Hematopoietic multipotent progenitor cell treated with erythropoietin and hydrocortisone succinate and interleukin-3 and kit ligand, for 8 days (in vitro differentiated cells): ENCODE results near the gene ABHD10.
A peak's percentile ranks its signal among the peaks of the same experiment; 100 is the strongest.

Experiments
- DNase-seq: peaks from one replicate; pipeline ENCODE4 v3.0.0-alpha.2; 2015

The ABHD10 gene

GRCh38 chr3:112002096-112002971 is 23.5 kb downstream of the ABHD10 start:
- DNase-seq: no peak

GRCh38 chr3:112003321-112004080 is 24.7 kb downstream of the ABHD10 start:
- DNase-seq: no peak

GRCh38 chr3:112004187-112004586 is 25.4 kb downstream of the ABHD10 start:
- DNase-seq: no peak

GRCh38 chr3:112004669-112005068 is 25.8 kb downstream of the ABHD10 start:
- DNase-seq: no peak

- DNase-seq: no peak
These were observed 26.4 kb downstream of the ABHD10 start for GRCh38 chr3:112005091-112005672.

GRCh38 chr3:112007633-112008032 is 28.8 kb downstream of the ABHD10 start:
- DNase-seq: no peak

- no peak for DNase-seq
These were observed 30.8 kb downstream of the ABHD10 start for GRCh38 chr3:112009670-112010069.

GRCh38 chr3:112010636-112011035 is 31.8 kb downstream of the ABHD10 start:
- DNase-seq: no peak

- DNase-seq: no peak
These were observed 32.6 kb downstream of the ABHD10 start for GRCh38 chr3:112011376-112011940.

GRCh38 chr3:112012205-112012992 is 33.6 kb downstream of the ABHD10 start:
- no peak for DNase-seq

GRCh38 chr3:112013058-112013783 is 34.4 kb downstream of the ABHD10 start:
- peak; percentile 68 for DNase-seq

- DNase-seq: no peak
These were observed 34.9 kb downstream of the ABHD10 start for GRCh38 chr3:112013784-112014143.

GRCh38 chr3:112017091-112017490 is 38.3 kb downstream of the ABHD10 start:
- DNase-seq: no peak

- DNase-seq: no peak
These were observed 39.9 kb downstream of the ABHD10 start for GRCh38 chr3:112018712-112019111.

- DNase-seq: no peak
These were observed 40.9 kb downstream of the ABHD10 start for GRCh38 chr3:112019716-112020115.

- no peak for DNase-seq
These were observed 41.9 kb downstream of the ABHD10 start for GRCh38 chr3:112020674-112021085.

GRCh38 chr3:112027142-112027541 is 48.3 kb downstream of the ABHD10 start:
- no peak for DNase-seq

GRCh38 chr3:112027826-112028225 is 49.0 kb downstream of the ABHD10 start:
- no peak for DNase-seq

GRCh38 chr3:112030901-112031300 is 52.1 kb downstream of the ABHD10 start:
- no peak for DNase-seq

- DNase-seq: no peak
These were observed 53.4 kb downstream of the ABHD10 start for GRCh38 chr3:112032098-112032731.

GRCh38 chr3:112034436-112034835 is 55.6 kb downstream of the ABHD10 start, which contains the start of gene TMPRSS7:
Gene TMPRSS7 (plus strand): TSS chr3:112034736. CDS start chr3:112034846, 110 bp downstream.
- no peak for DNase-seq
